Activated CD8-positive, alpha-beta memory T cell treated with anti-CD3 and anti-CD28 coated beads for 48 hours (primary cell): Measurements from ENCODE around the gene SEMA4D.

ENCODE experiments used
- DNase-seq, 3 experiments: peaks; one replicate each; pipeline ENCODE4 v3.0.0-alpha.2; 2020; ENCODE audit warnings: low read depth in 2 of 3, low spot score in 2 of 3

Gene SEMA4D

DNA sequence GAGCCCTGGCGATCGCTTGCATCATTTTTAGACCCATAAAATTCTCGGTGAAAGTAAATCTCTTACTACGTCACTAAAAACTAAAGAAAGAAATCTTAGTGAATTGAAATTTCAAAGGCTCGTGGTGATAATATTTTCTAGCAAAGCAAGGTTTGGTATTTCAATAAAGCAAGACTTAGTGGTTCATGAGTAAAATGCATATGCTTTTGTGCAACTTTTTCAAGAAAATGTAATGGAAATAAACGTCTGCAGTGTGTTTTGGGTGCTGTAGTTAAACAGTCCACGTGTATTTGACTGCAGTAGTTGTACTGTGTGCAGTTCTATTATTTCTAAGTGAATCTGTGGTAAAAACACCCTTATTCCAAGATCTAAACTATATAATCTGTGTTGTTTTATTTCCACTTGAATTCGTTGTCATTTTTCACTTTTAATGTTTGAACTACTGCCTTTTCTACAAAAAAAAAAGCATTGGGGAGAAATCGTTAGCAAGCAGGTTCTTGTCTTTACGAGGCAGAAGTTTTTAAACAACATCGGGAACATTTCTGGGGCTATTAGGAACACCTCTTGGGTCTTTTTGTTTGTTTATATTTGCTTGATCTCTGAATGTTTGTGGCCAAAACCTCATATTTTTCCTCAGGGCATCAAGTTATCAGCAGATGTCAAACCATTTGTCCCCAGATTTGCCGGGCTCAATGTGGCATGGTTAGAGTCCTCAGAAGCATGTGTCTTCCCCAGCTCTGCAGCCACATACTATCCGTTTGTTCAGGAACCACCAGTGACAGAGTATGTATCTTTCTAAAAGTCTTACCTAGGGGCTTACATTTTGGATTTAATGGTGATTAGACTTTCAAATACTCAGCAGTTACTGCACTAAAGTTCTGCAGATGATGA lies 178.7 kb downstream of the SEMA4D start:
- no peak for DNase-seq

DNA sequence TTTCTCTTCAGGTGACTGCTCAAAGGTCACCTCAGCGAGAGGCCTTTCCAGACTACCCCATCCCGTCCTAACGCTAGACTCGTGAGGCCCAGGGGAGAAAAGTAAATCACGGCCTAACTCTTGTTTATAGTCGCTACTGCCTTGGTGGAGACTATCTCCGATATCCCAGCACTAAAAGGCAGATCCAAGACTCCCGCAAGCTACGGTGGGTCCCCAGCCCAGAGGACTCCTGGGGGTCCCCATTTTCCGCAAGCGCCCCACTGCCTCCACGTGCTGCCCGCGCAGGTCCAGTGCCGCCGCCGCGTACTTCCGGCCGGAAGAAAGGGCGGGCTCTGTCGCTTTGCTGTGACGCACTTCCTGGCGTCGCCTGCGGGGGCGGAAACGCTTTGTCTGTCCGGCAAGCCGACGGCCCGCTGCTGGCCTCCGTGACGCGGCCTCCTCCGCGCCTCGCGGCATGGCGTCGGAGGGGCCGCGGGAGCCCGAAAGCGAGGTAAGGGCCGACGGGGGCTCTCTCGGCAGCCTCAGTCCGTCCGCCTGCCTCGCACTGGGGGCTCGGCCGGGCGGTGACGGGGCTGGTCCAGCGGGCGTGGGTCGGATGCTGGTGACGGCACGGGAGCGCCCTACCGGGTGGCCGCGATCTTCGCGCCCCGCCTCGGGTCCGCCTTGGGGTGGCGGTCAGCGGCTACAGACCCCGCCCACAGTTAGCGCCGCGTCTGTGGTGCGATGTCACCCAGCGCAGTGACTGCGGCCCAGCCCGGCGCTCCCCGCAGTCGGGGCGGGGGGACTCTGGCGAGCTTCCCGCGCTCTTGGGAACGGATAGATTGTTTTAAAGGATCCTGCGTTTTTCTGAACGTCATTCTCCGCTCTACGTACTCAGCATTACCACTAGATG lies 179.5 kb downstream of the SEMA4D start, which contains the start of gene SECISBP2:
SECISBP2 (plus strand) TSS at position 378 of the 892 bp plus-strand sequence; CDS start at position 455, 77 bp downstream.
- peak; percentile 94 to 97 (median 96) for DNase-seq

- DNase-seq = no peak
Observed at GRCh38 chr9:89317282-89317681, 180.6 kb downstream of the SEMA4D start.

- DNase-seq = no peak
Observed at GRCh38 chr9:89315482-89315881, 182.4 kb downstream of the SEMA4D start.

DNA sequence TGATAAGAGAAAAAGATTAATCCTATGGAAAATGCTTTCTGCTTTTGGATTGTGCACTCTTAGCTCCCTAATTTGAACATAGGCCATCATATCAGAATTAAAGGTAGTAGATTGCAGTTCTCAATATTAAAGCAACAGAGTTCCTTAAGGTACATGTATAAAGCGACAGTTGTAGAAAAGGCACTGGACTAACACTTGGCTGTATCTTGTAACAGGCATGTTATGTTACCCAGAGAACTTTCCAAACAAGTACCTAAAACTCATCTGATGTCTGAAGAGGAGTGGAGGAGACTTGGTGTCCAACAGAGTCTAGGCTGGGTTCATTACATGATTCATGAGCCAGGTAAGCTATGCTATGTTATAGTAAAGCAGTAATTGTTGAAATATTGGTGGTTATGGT lies 183.0 kb downstream of the SEMA4D start:
- no peak for DNase-seq

DNA sequence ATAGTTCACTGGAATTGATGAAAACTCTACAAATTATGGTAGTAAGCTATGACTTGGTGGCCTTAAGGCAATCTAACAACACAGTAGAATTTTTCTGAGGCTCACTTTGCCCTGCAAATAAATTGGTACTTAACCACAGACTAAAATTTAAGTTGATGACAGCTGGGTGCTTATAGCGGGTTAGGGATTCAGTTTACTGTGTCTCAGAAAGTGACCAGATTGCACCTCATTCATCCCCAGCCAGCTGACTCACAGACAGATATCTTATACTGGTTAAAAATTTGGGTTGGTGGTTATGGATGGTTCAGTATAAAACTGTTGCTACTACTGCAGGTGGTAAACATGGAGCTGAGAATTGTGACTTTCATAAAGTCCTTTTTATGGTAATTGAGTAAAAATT lies 184.1 kb downstream of the SEMA4D start:
- DNase-seq = no peak

DNA sequence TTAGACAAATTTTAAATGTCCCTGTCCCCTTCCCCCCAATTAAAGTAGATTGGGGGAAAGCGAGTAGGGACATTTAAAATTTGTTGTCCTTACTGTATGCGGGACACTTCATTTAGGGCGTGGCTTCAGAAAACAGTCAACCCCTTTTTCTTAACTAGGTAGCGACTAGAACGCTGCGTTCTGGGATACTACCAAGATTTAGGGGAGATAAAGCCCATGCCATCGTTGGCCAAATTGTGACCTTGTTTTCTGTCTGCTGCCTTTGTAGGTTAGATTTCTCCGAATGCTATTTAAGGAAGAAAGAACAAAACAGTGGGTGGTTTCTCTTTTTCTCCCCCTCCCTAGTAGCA lies 185.7 kb downstream of the SEMA4D start:
- DNase-seq = no peak

GRCh38 chr9:89311346-89312221 lies 186.3 kb downstream of the SEMA4D start:
- no peak for DNase-seq
